OCI-LY3 (cell line): ENCODE data around the gene FIBCD1.

Experiments used
- H2AFZ ChIP-seq: fragments of 200-600, 300-600 bp; shearing (Covaris generic); 2 replicates; pipeline ENCODE4 v1.6.0; 2014; ENCODE audit warnings: antibody characterized with exemption, low read depth, low read length
- H3K27ac ChIP-seq: fragments of 200-600, 300-600 bp; sonication (generic); 2 replicates; pipeline ENCODE4 v1.5.1; 2014; ENCODE audit warnings: mild to moderate bottlenecking, low read length, moderate library complexity, mixed read lengths
- H3K27me3 ChIP-seq: fragments of 200-600, 300-600 bp; sonication (generic); 2 replicates; pipeline ENCODE4 v1.6.1; 2014; ENCODE audit warnings: low read depth, low read length, mixed read lengths
- H3K36me3 ChIP-seq: fragments of 200-600, 300-600 bp; sonication (generic); replicated peaks from 2 replicates; pipeline ENCODE3; 2014; ENCODE audit warnings: low read depth, low read length, mixed read lengths
- H3K4me1 ChIP-seq: fragments of 300-600, 200-600 bp; sonication (generic); 2 replicates; pipeline ENCODE4 v1.6.1; 2014; ENCODE audit warnings: low read length, mixed read lengths
- H3K4me2 ChIP-seq: fragments of 200-600, 300-600 bp; sonication (generic); 2 replicates; pipeline ENCODE4 v1.6.1; 2014; ENCODE audit warnings: low read length, mixed read lengths
- H3K4me3 ChIP-seq: fragments of 300-600, 200-600 bp; sonication (generic); 2 replicates; pipeline ENCODE4 v1.5.1; 2014; ENCODE audit warnings: antibody characterized with exemption, mild to moderate bottlenecking, low read length, moderate library complexity
- H3K79me2 ChIP-seq: fragments of 300-600, 200-600 bp; shearing (Covaris generic); 2 replicates; pipeline ENCODE4 v1.6.1; 2014; ENCODE audit warnings: mild to moderate bottlenecking, low read length, mixed read lengths
- H3K9ac ChIP-seq: fragments of 300-600, 200-600 bp; shearing (Covaris generic); 2 replicates; pipeline ENCODE4 v1.6.0; 2014; ENCODE audit warnings: mild to moderate bottlenecking, low read length, moderate library complexity
- H3K9me3 ChIP-seq: fragments of 200-600, 300-600 bp; shearing (Covaris generic); 2 replicates; pipeline ENCODE4 v1.6.1; 2014; ENCODE audit warnings: low read length, mixed read lengths; ENCODE audit not compliant: insufficient read depth
- H4K20me1 ChIP-seq: fragments of 200-600, 300-600 bp; sonication (generic); 2 replicates; pipeline ENCODE4 v1.6.1; 2016; ENCODE audit warnings: low read length, mixed read lengths; ENCODE audit not compliant: insufficient read depth
- CTCF ChIP-seq: fragments of 200-600, 300-600 bp; sonication (generic); IDR thresholded peaks from 2 replicates; pipeline ENCODE4 v1.5.1; 2014; ENCODE audit warnings: antibody characterized with exemption, low read length, low read depth
- EZH2phosphoT487 ChIP-seq: fragments of 200-600 bp; shearing (Covaris generic); IDR thresholded peaks from 2 replicates; pipeline ENCODE4 v1.6.1; 2018; ENCODE audit warnings: antibody characterized with exemption, mixed run types, low read depth

FIBCD1 gene

GRCh38 chr9:130857864-130858738 is 80.9 kb downstream of the FIBCD1 start:
- Histone ChIP-seq H3K9me3 (no peaks in the 10 kb centered on the region), H3K27me3 (no peaks in the 10 kb centered on the region), H4K20me1 (peaks cover 10% of the 10 kb centered on the region), H3K36me3 (peaks cover 64% of the 10 kb centered on the region), H3K4me1 (peaks cover 7% of the 10 kb centered on the region), H3K4me2 (no peak overlapping the region), H3K27ac (no peak overlapping the region), H2AFZ (no peak overlapping the region), H3K9ac (no peak overlapping the region), H3K79me2 (peaks cover 15% of the 10 kb centered on the region), H3K4me3 (no peak overlapping the region)
- TF ChIP-seq CTCF: no peak
- TF ChIP-seq EZH2phosphoT487: no peak

GRCh38 chr9:130856474-130856873 is 82.6 kb downstream of the FIBCD1 start:
- H2AFZ ChIP-seq: no peak overlapping the region
- TF ChIP-seq EZH2phosphoT487: no peak
- TF ChIP-seq CTCF: no peak
- peaks cover 14% of the 10 kb centered on the region for H4K20me1 ChIP-seq
- H3K4me2 ChIP-seq: no peak overlapping the region
- H3K36me3 ChIP-seq: peaks cover 57% of the 10 kb centered on the region
- H3K79me2 ChIP-seq: peaks cover 22% of the 10 kb centered on the region
- H3K4me1 ChIP-seq: no peaks in the 10 kb centered on the region
- H3K4me3 ChIP-seq: no peak overlapping the region
- no peaks in the 10 kb centered on the region for H3K27me3 ChIP-seq
- no peak overlapping the region for H3K27ac ChIP-seq
- no peak overlapping the region for H3K9ac ChIP-seq
- no peaks in the 10 kb centered on the region for H3K9me3 ChIP-seq

GRCh38 chr9:130854835-130855234 is 84.2 kb downstream of the FIBCD1 start:
- H3K4me1 ChIP-seq: no peaks in the 10 kb centered on the region
- H4K20me1 ChIP-seq: peaks cover 14% of the 10 kb centered on the region
- H3K4me2 ChIP-seq: no peak overlapping the region
- no peak overlapping the region for H2AFZ ChIP-seq
- peaks cover 45% of the 10 kb centered on the region for H3K36me3 ChIP-seq
- no peak overlapping the region for H3K27ac ChIP-seq
- peaks cover 38% of the 10 kb centered on the region for H3K79me2 ChIP-seq
- TF ChIP-seq CTCF: no peak; the same call in 1 of the 2 replicates
- TF ChIP-seq EZH2phosphoT487: no peak
- H3K9ac ChIP-seq: no peak overlapping the region
- H3K27me3 ChIP-seq: no peaks in the 10 kb centered on the region
- no peaks in the 10 kb centered on the region for H3K9me3 ChIP-seq
- H3K4me3 ChIP-seq: no peak overlapping the region

GRCh38 chr9:130854092-130854491 is 85.0 kb downstream of the FIBCD1 start:
- Histone ChIP-seq H4K20me1 (peaks cover 14% of the 10 kb centered on the region), H2AFZ (no peak overlapping the region), H3K4me2 (no peak overlapping the region), H3K79me2 (peaks cover 45% of the 10 kb centered on the region), H3K4me3 (no peak overlapping the region), H3K27ac (no peak overlapping the region), H3K36me3 (peaks cover 42% of the 10 kb centered on the region), H3K9me3 (no peaks in the 10 kb centered on the region), H3K4me1 (no peaks in the 10 kb centered on the region), H3K9ac (no peak overlapping the region), H3K27me3 (no peaks in the 10 kb centered on the region)
- no peak for TF ChIP-seq CTCF
- no peak for TF ChIP-seq EZH2phosphoT487
